Neural cell (in vitro differentiated cells): ENCODE results near the gene ZNRF2. TPM values are rescaled to one million over a fixed set of nuclear protein-coding genes. Genes with fewer than 3 reads are reported as not detected.
"Not testable (repeated sequence)": the region's sequence is repeated elsewhere in the genome, so short reads cannot be mapped to it uniquely, and the experiment has no call there.

ENCODE experiments used
- H2AFZ ChIP-seq: fragments of 200-600, 300-800 bp; sonication (generic), shearing (Covaris generic); 2 replicates; pipeline ENCODE4 v1.6.0; 2014; ENCODE audit warnings: low read depth, mild to moderate bottlenecking, antibody characterized with exemption, low read length, moderate library complexity
- H3F3A ChIP-seq: fragments of 200-600 bp; shearing (Covaris generic); 2 replicates; pipeline ENCODE4 v1.6.1; 2016; ENCODE audit warnings: mild to moderate bottlenecking, moderate library complexity, mixed read lengths, antibody characterized with exemption, low read length; ENCODE audit not compliant: insufficient read depth, poor library complexity, severe bottlenecking
- H3K27ac ChIP-seq: fragments of 200-600, 300-800 bp; sonication (generic), shearing (Covaris generic); 2 replicates; pipeline ENCODE4 v1.5.1; 2014; ENCODE audit warnings: mild to moderate bottlenecking, low read length, moderate library complexity
- H3K27me3 ChIP-seq: fragments of 300-800, 200-600 bp; sonication (generic), shearing (Covaris generic); 2 replicates; pipeline ENCODE4 v1.6.0; 2014; ENCODE audit warnings: mild to moderate bottlenecking, low read depth, low read length, moderate library complexity; ENCODE audit not compliant: insufficient read depth
- H3K36me3 ChIP-seq: fragments of 300-800, 200-600 bp; sonication (generic), shearing (Covaris generic); 2 replicates; pipeline ENCODE4 v1.5.1; 2014; ENCODE audit warnings: mild to moderate bottlenecking, antibody characterized with exemption, low read length, moderate library complexity; ENCODE audit not compliant: insufficient read depth
- H3K4me2 ChIP-seq: fragments of 300-800, 200-600 bp; sonication (generic), shearing (Covaris generic); 2 replicates; pipeline ENCODE4 v1.6.0; 2014; ENCODE audit warnings: mild to moderate bottlenecking, low read length
- H3K4me3 ChIP-seq: fragments of 300-800, 200-600 bp; sonication (generic), shearing (Covaris generic); 2 replicates; pipeline ENCODE4 v1.5.1; 2014; ENCODE audit warnings: mild to moderate bottlenecking, low read length, moderate library complexity
- H3K79me2 ChIP-seq: fragments of 200-600 bp; shearing (Covaris generic); replicated peaks from 2 replicates; pipeline ENCODE4 v1.6.0; 2014; ENCODE audit warnings: mild to moderate bottlenecking, low read length, moderate library complexity; ENCODE audit not compliant: insufficient read depth
- H3K9ac ChIP-seq: fragments of 300-800, 200-600 bp; sonication (generic), shearing (Covaris generic); 2 replicates; pipeline ENCODE4 v1.6.1; 2016; ENCODE audit warnings: mild to moderate bottlenecking, low read length, mixed read lengths
- H3K9me2 ChIP-seq: fragments of 200-600 bp; shearing (Covaris generic); 2 replicates; pipeline ENCODE4 v1.6.1; 2016; ENCODE audit warnings: mild to moderate bottlenecking, low read length, mixed read lengths; ENCODE audit not compliant: insufficient read depth
- H3K9me3 ChIP-seq: fragments of 200-600, 300-800 bp; sonication (generic), shearing (Covaris generic); 2 replicates; pipeline ENCODE4 v1.6.1; 2016; ENCODE audit warnings: mild to moderate bottlenecking, mixed run types, low read length, moderate library complexity, mixed read lengths
- H4K20me1 ChIP-seq: fragments of 200-600 bp; shearing (Covaris generic); 2 replicates; pipeline ENCODE4 v1.6.1; 2016; ENCODE audit warnings: mild to moderate bottlenecking, mixed run types; ENCODE audit not compliant: insufficient read depth
- CTCF ChIP-seq: fragments of 450-650 bp; IDR thresholded peaks from 2 replicates; pipeline ENCODE4 v1.5.1; 2014; ENCODE audit warnings: antibody characterized with exemption, mild to moderate bottlenecking, moderate library complexity; ENCODE audit not compliant: poor library complexity, severe bottlenecking
- EP300 ChIP-seq: fragments of 450-650 bp; conservative IDR thresholded peaks from 2 replicates; pipeline ENCODE4 v1.6.1; 2014; ENCODE audit warnings: antibody characterized with exemption, mild to moderate bottlenecking, moderate library complexity; ENCODE audit not compliant: poor library complexity, severe bottlenecking
- EZH2 ChIP-seq: fragments of 200-600, 300-800 bp; shearing (Covaris generic), sonication (generic); IDR thresholded peaks from 2 replicates; pipeline ENCODE4 v1.6.1; 2014; ENCODE audit warnings: antibody characterized with exemption, low read length, borderline replicate concordance, mild to moderate bottlenecking; ENCODE audit not compliant: insufficient read depth, poor library complexity, severe bottlenecking
- MXI1 ChIP-seq: fragments of 450-650 bp; conservative IDR thresholded peaks from 2 replicates; pipeline ENCODE4 v1.6.1; 2014; ENCODE audit warnings: antibody characterized with exemption, mild to moderate bottlenecking; ENCODE audit not compliant: poor library complexity, severe bottlenecking
- POLR2AphosphoS5 ChIP-seq: IDR thresholded peaks from 2 replicates; pipeline ENCODE4 v1.6.1; 2012
- RAD21 ChIP-seq: fragments of 450-650 bp; conservative IDR thresholded peaks from 2 replicates; pipeline ENCODE4 v1.6.1; 2014; ENCODE audit warnings: antibody characterized with exemption, mild to moderate bottlenecking, moderate library complexity
- REST ChIP-seq: IDR thresholded peaks from 2 replicates; pipeline ENCODE4 v1.6.1; 2012; ENCODE audit warnings: borderline replicate concordance
- SMC3 ChIP-seq: fragments of 450-650 bp; conservative IDR thresholded peaks from 2 replicates; pipeline ENCODE4 v1.6.1; 2014; ENCODE audit warnings: antibody characterized with exemption, mild to moderate bottlenecking, moderate library complexity; ENCODE audit not compliant: poor library complexity
- TAF1 ChIP-seq: IDR thresholded peaks from 2 replicates; pipeline ENCODE4 v1.6.1; 2012; ENCODE audit warnings: low read depth
- polyA plus RNA-seq: library from polyadenylated mRNA; depleted of rRNA; stranded (reverse); fragments of >200 nt; gene quantifications from 2 replicates; pipeline ENCODE4 v1.2.3, GENCODE V29; 2014

The ZNRF2 gene
- polyA plus RNA-seq, 1 donor from 2014 or later = 12.2 TPM

- H3K79me2 ChIP-seq = no peaks in the 10 kb centered on the region
- TF ChIP-seq POLR2AphosphoS5 (no peak), SMC3 (no peak), EZH2 (no peak), REST (no peak), RAD21 (no peak), MXI1 (no peak), EP300 (no peak), CTCF (no peak), TAF1 (no peak)
Observed at GRCh38 chr7:30380294-30380693, 95.9 kb downstream of the ZNRF2 start.

GRCh38 chr7:30380824-30381223 lies 96.4 kb downstream of the ZNRF2 start:
- H2AFZ ChIP-seq = not testable (repeated sequence)

More at GRCh38 chr7:30380294-30380693, 95.9 kb downstream of the ZNRF2 start:
- H3K27ac ChIP-seq = no peak overlapping the region
- H3K9me2 ChIP-seq = no peaks in the 10 kb centered on the region
- H3K9me3 ChIP-seq = no peaks in the 10 kb centered on the region
- H3K9ac ChIP-seq = no peak overlapping the region
- no peaks in the 10 kb centered on the region for H3F3A ChIP-seq
- H3K27me3 ChIP-seq = no peaks in the 10 kb centered on the region
- no peak overlapping the region for H3K4me3 ChIP-seq
- H3K36me3 ChIP-seq = no peaks in the 10 kb centered on the region
- no peaks in the 10 kb centered on the region for H4K20me1 ChIP-seq
- no peak overlapping the region for H3K4me2 ChIP-seq
- H2AFZ ChIP-seq = no peak overlapping the region

GRCh38 chr7:30382607-30383006 lies 98.2 kb downstream of the ZNRF2 start:
- H4K20me1 ChIP-seq = no peaks in the 10 kb centered on the region
- no peaks in the 10 kb centered on the region for H3F3A ChIP-seq
- H3K9ac ChIP-seq = no peak overlapping the region
- H3K4me2 ChIP-seq = no peak overlapping the region
- no peaks in the 10 kb centered on the region for H3K79me2 ChIP-seq
- no peaks in the 10 kb centered on the region for H3K9me3 ChIP-seq
- H3K27ac ChIP-seq = no peak overlapping the region
- no peaks in the 10 kb centered on the region for H3K9me2 ChIP-seq
- H3K27me3 ChIP-seq = no peaks in the 10 kb centered on the region
- TF ChIP-seq RAD21 (no peak), REST (no peak), CTCF (no peak), MXI1 (no peak), SMC3 (no peak), TAF1 (no peak), EP300 (no peak), POLR2AphosphoS5 (no peak), EZH2 (no peak)
- no peaks in the 10 kb centered on the region for H3K36me3 ChIP-seq
- H3K4me3 ChIP-seq = no peak overlapping the region
- no peak overlapping the region for H2AFZ ChIP-seq

More at GRCh38 chr7:30380824-30381223, 96.4 kb downstream of the ZNRF2 start:
- not testable (repeated sequence) for H3K36me3 ChIP-seq, H3K9me3 ChIP-seq, H3K27ac ChIP-seq, H3K79me2 ChIP-seq, H3K9ac ChIP-seq, H3K4me2 ChIP-seq, H3F3A ChIP-seq, H3K4me3 ChIP-seq, H4K20me1 ChIP-seq, H3K9me2 ChIP-seq, H3K27me3 ChIP-seq
